HL-60 (cell line): ENCODE data around the gene ENTHD1.

Experiments
- DNase-seq, 2 experiments: peaks; one replicate each; pipeline ENCODE4 v3.0.0-alpha.2; 2010 to 2020; ENCODE audit warnings: low read depth in 1 of 2, low spot score in 1 of 2
- H3K27ac ChIP-seq: fragments of 250-450 bp; sonication (Bioruptor Pico); replicated peaks from 2 replicates; pipeline ENCODE4 v1.5.1; 2020; ENCODE audit warnings: mild to moderate bottlenecking, moderate library complexity
- H3K27me3 ChIP-seq: fragments of 250-450 bp; sonication (Bioruptor Pico); 2 replicates; pipeline ENCODE4 v1.5.1; 2021; ENCODE audit warnings: mild to moderate bottlenecking, moderate library complexity; ENCODE audit not compliant: insufficient read depth, poor library complexity, severe bottlenecking
- H3K4me3 ChIP-seq: replicated peaks from 2 replicates; pipeline ENCODE4 v1.5.1; 2011; ENCODE audit warnings: mild to moderate bottlenecking, control low read depth, low read length; ENCODE audit not compliant: insufficient read depth
- CTCF ChIP-seq: IDR thresholded peaks from one replicate; pipeline ENCODE4 v1.5.1; 2011; ENCODE audit warnings: low read length, control low read depth, inconsistent platforms; ENCODE audit not compliant: insufficient read depth
- GABPA ChIP-seq: IDR thresholded peaks from 2 replicates; pipeline ENCODE4 v1.6.1; 2012; ENCODE audit warnings: low read depth
- POLR2AphosphoS5 ChIP-seq: IDR thresholded peaks from 2 replicates; pipeline ENCODE4 v1.6.1; 2012; ENCODE audit warnings: low read depth
- REST ChIP-seq: IDR thresholded peaks from 2 replicates; pipeline ENCODE4 v1.6.1; 2012; ENCODE audit warnings: low read depth; ENCODE audit not compliant: insufficient replicate concordance
- SPI1 ChIP-seq: IDR thresholded peaks from 2 replicates; pipeline ENCODE4 v1.6.1; 2012; ENCODE audit warnings: low read depth, mild to moderate bottlenecking, borderline replicate concordance

The ENTHD1 gene

GRCh38 chr22:39715778-39716495, 177.6 kb downstream of the ENTHD1 start:
- no peak for TF ChIP-seq POLR2AphosphoS5
- TF ChIP-seq SPI1, result no peak
- TF ChIP-seq GABPA, result no peak
- TF ChIP-seq CTCF, result no peak
- TF ChIP-seq REST, result no peak
- no peak for DNase-seq
- H3K27me3 ChIP-seq, result no peaks in the 10 kb centered on the region
- H3K27ac ChIP-seq, result no peak overlapping the region
- no peak overlapping the region for H3K4me3 ChIP-seq

GRCh38 chr22:39714321-39714720, 179.2 kb downstream of the ENTHD1 start:
- DNase-seq, result no peak
- Histone ChIP-seq H3K27me3 (peaks cover 2% of the 10 kb centered on the region), H3K27ac (no peak overlapping the region), H3K4me3 (no peak overlapping the region)
- TF ChIP-seq REST (no peak), POLR2AphosphoS5 (no peak), GABPA (no peak), SPI1 (no peak), CTCF (no peak)

GRCh38 chr22:39713799-39714290, 179.7 kb downstream of the ENTHD1 start:
- Histone ChIP-seq H3K4me3 (no peak overlapping the region), H3K27me3 (peaks cover 5% of the 10 kb centered on the region), H3K27ac (no peak overlapping the region)
- TF ChIP-seq REST (no peak), POLR2AphosphoS5 (no peak), SPI1 (no peak), GABPA (no peak), CTCF (no peak)
- no peak for DNase-seq
